RWPE2 (cell line): ENCODE measurements around the gene COL6A5.
A peak's percentile ranks its signal among the peaks of the same experiment; 100 is the strongest.

Experiments used
- ATAC-seq: fragments of 200-7000 bp; cut with Tn5 transposase; 3 replicates; pipeline ENCODE4 v1.9.1; 2021; ENCODE audit warnings: low read depth
- DNase-seq: peaks from one replicate; pipeline ENCODE4 v3.0.0-alpha.2; 2020; ENCODE audit warnings: low spot score
- H3K27ac ChIP-seq: fragments of 450-650 bp; 2 replicates; pipeline ENCODE4 v1.5.1; 2017; ENCODE audit warnings: mild to moderate bottlenecking; ENCODE audit not compliant: poor library complexity, severe bottlenecking
- H3K27me3 ChIP-seq: fragments of 250-450 bp; sonication (Bioruptor Pico); 2 replicates; pipeline ENCODE4 v1.5.1; 2021; ENCODE audit warnings: mild to moderate bottlenecking, moderate library complexity; ENCODE audit not compliant: insufficient read depth, poor library complexity, severe bottlenecking
- H3K36me3 ChIP-seq: fragments of 250-450 bp; sonication (Bioruptor Pico); 2 replicates; pipeline ENCODE4 v1.5.1; 2020; ENCODE audit warnings: low read depth, mild to moderate bottlenecking, moderate library complexity
- H3K4me1 ChIP-seq: fragments of 250-450 bp; sonication (Bioruptor Pico); 2 replicates; pipeline ENCODE4 v1.5.1; 2021; ENCODE audit warnings: mild to moderate bottlenecking, moderate library complexity; ENCODE audit not compliant: insufficient read depth, poor library complexity, severe bottlenecking
- H3K4me3 ChIP-seq: fragments of 250-450 bp; sonication (Bioruptor Pico); 2 replicates; pipeline ENCODE4 v1.5.1; 2021; ENCODE audit warnings: mild to moderate bottlenecking, moderate library complexity; ENCODE audit not compliant: severe bottlenecking
- H3K9me3 ChIP-seq: fragments of 250-450 bp; sonication (Bioruptor Pico); 2 replicates; pipeline ENCODE4 v1.5.1; 2021; ENCODE audit warnings: mild to moderate bottlenecking, moderate library complexity; ENCODE audit not compliant: severe bottlenecking
- CTCF ChIP-seq: fragments of 450-650 bp; IDR thresholded peaks from one replicate; pipeline ENCODE4 v1.5.1; 2017; ENCODE audit warnings: mild to moderate bottlenecking, moderate library complexity; ENCODE audit not compliant: poor library complexity, severe bottlenecking

Gene COL6A5

GRCh38 chr3:130514681-130515080 is 169.2 kb downstream of the COL6A5 start:
- Histone ChIP-seq H3K36me3 (no peaks in the 10 kb centered on the region), H3K9me3 (no peaks in the 10 kb centered on the region), H3K4me3 (no peak overlapping the region), H3K4me1 (no peaks in the 10 kb centered on the region), H3K27me3 (peaks cover 28% of the 10 kb centered on the region), H3K27ac (no peak overlapping the region)
- TF ChIP-seq CTCF, result no peak
- ATAC-seq (no peak), DNase-seq (no peak)

- DNase-seq, result no peak
- Histone ChIP-seq H3K4me3 (no peak overlapping the region), H3K27ac (no peak overlapping the region), H3K36me3 (no peaks in the 10 kb centered on the region), H3K27me3 (peaks cover 30% of the 10 kb centered on the region), H3K4me1 (no peaks in the 10 kb centered on the region), H3K9me3 (no peaks in the 10 kb centered on the region)
- no peak for ATAC-seq
- no peak for TF ChIP-seq CTCF
Observed at GRCh38 chr3:130515755-130516154, 170.3 kb downstream of the COL6A5 start.

- DNase-seq (no peak), ATAC-seq (no peak)
- Histone ChIP-seq H3K4me1 (no peaks in the 10 kb centered on the region), H3K27ac (no peak within 1 kb of the TSS), H3K36me3 (no peaks in the 10 kb centered on the region), H3K27me3 (peaks cover 30% of the 10 kb centered on the region), H3K9me3 (no peaks in the 10 kb centered on the region), H3K4me3 (no peak within 1 kb of the TSS)
- TF ChIP-seq CTCF, result no peak
Observed at GRCh38 chr3:130516645-130517512, 171.4 kb downstream of the COL6A5 start, which contains the start of gene COL6A6. COL6A6 (plus strand) TSS chr3:130517177; CDS start chr3:130560365, 43,188 bp downstream.

- ATAC-seq (0 out of 3 replicates have a peak, but pooled peaks have one; percentile 31), DNase-seq (no peak)
- Histone ChIP-seq H3K27me3 (peaks cover 30% of the 10 kb centered on the region), H3K27ac (no peak overlapping the region), H3K9me3 (no peaks in the 10 kb centered on the region), H3K4me3 (no peak overlapping the region), H3K4me1 (no peaks in the 10 kb centered on the region), H3K36me3 (no peaks in the 10 kb centered on the region)
- TF ChIP-seq CTCF, result no peak
Observed at GRCh38 chr3:130517602-130518001, 172.1 kb downstream of the COL6A5 start.

- ATAC-seq, result no peak
- no peaks in the 10 kb centered on the region for H3K9me3 ChIP-seq
- H3K4me1 ChIP-seq, result no peaks in the 10 kb centered on the region
Observed at GRCh38 chr3:130519754-130520153, 174.3 kb downstream of the COL6A5 start.

More at GRCh38 chr3:130519754-130520153, 174.3 kb downstream of the COL6A5 start:
- H3K4me3 ChIP-seq, result no peak overlapping the region
- no peak for DNase-seq
- TF ChIP-seq CTCF, result no peak
- H3K27ac ChIP-seq, result no peak overlapping the region
- no peaks in the 10 kb centered on the region for H3K36me3 ChIP-seq
- peaks cover 28% of the 10 kb centered on the region for H3K27me3 ChIP-seq
